Caco-2 (cell line): ENCODE results near the gene GAS6. TPM values are rescaled to one million over a fixed set of nuclear protein-coding genes. Genes with fewer than 3 reads are reported as not detected.
"Not testable (repeated sequence)": the region's sequence is repeated elsewhere in the genome, so short reads cannot be mapped to it uniquely, and the experiment has no call there.

ENCODE experiments used
- Bru-seq: library from RNA; stranded (reverse); fragments of 400-500 nt; gene quantifications from one replicate; lab custom pipeline; 2021; lab: Mats Ljungman, UMichigan
- BruChase-seq, 2 experiments: library from RNA; stranded (reverse); fragments of 400-500 nt; gene quantifications; one replicate each; lab custom pipeline; 2021; lab: Mats Ljungman, UMichigan
- BruUV-seq: library from RNA; stranded (reverse); fragments of 400-500 nt; replicated peaks from 2 replicates; lab custom pipeline; 2021; lab: Mats Ljungman, UMichigan
- CTCF ChIA-PET: fragments of 300-600 bp; sonication (Branson Sonifier 250); formaldehyde crosslinking; loops from one replicate; lab custom pipeline; 2022; ENCODE audit warnings: antibody characterized with exemption; lab: Charles Lee
- POLR2A ChIA-PET: fragments of 300-600 bp; sonication (Branson Sonifier 250); formaldehyde crosslinking; loops from one replicate; lab custom pipeline; 2022; ENCODE audit warnings: antibody characterized with exemption; lab: Charles Lee
- DNase-seq, 2 experiments: peaks; one replicate each; pipeline versions ENCODE4 v3.0.0 to v3.0.0-alpha.2; 2020 to 2022
- H3K27me3 ChIP-seq: replicated peaks from 2 replicates; pipeline ENCODE4 v1.6.0; 2011; ENCODE audit warnings: low read length; ENCODE audit not compliant: control insufficient read depth, insufficient read depth
- H3K36me3 ChIP-seq: 2 replicates; pipeline ENCODE4 v1.5.1; 2011; ENCODE audit warnings: low read length; ENCODE audit not compliant: control insufficient read depth, insufficient read depth
- H3K4me1 ChIP-seq: fragments of 250-450 bp; sonication (Bioruptor Pico); 2 replicates; pipeline ENCODE4 v1.5.1; 2020; ENCODE audit warnings: mild to moderate bottlenecking
- H3K4me3 ChIP-seq: 2 replicates; pipeline ENCODE4 v1.5.1; 2011; ENCODE audit warnings: low read depth, mild to moderate bottlenecking, control low read depth, low read length
- H3K9me3 ChIP-seq: fragments of 250-450 bp; sonication (Bioruptor Pico); 2 replicates; pipeline ENCODE4 v1.5.1; 2020; ENCODE audit warnings: mild to moderate bottlenecking, moderate library complexity
- H3K27ac Mint-ChIP-seq: one replicate; pipeline ENCODE4 v1.8.0; 2022; ENCODE audit warnings: mixed read lengths; ENCODE audit not compliant: unreplicated experiment
- H3K27me3 Mint-ChIP-seq: one replicate; pipeline ENCODE4 v1.8.0; 2022; ENCODE audit warnings: mixed read lengths; ENCODE audit not compliant: insufficient read depth, unreplicated experiment
- H3K36me3 Mint-ChIP-seq: one replicate; pipeline ENCODE4 v1.8.0; 2022; ENCODE audit warnings: mild to moderate bottlenecking, mixed read lengths; ENCODE audit not compliant: insufficient read depth, unreplicated experiment
- H3K4me1 Mint-ChIP-seq: one replicate; pipeline ENCODE4 v1.8.0; 2022; ENCODE audit warnings: low read depth, mixed read lengths; ENCODE audit not compliant: unreplicated experiment
- H3K4me3 Mint-ChIP-seq: one replicate; pipeline ENCODE4 v1.8.0; 2022; ENCODE audit warnings: mild to moderate bottlenecking, moderate library complexity, mixed read lengths; ENCODE audit not compliant: unreplicated experiment
- H3K9me3 Mint-ChIP-seq: one replicate; pipeline ENCODE4 v1.8.0; 2022; ENCODE audit warnings: mixed read lengths; ENCODE audit not compliant: unreplicated experiment
- CTCF ChIP-seq, 2 experiments: fragments of 200-600 bp in 1 of 2; IDR thresholded peaks; 1 replicate in 1 of 2; 2 replicates in 1 of 2; pipeline versions ENCODE4 v1.5.1 to v1.8.0; 2011 to 2022; ENCODE audit warnings: antibody characterized with exemption in 1 of 2, control low read depth in 1 of 2, inconsistent platforms in 1 of 2, low read depth in 1 of 2, low read length in 1 of 2, mild to moderate bottlenecking in 1 of 2, moderate library complexity in 1 of 2; ENCODE audit not compliant: insufficient read depth in 1 of 2, severe bottlenecking in 1 of 2, unreplicated experiment in 1 of 2
- intact Hi-C: fragments of 100-400 bp; cut with micrococcal nuclease; formaldehyde crosslinking; loops from one replicate; pipeline ENCODE4 v1.10.0; 2022; ENCODE audit not compliant: unreplicated experiment
- long read RNA-seq: library from polyadenylated mRNA; stranded (forward); transcript quantifications from one replicate; pipeline ENCODE4 v2.0.0, GENCODE V29; 2022
- total RNA-seq: library from RNA; stranded (reverse); gene quantifications from 2 replicates; pipeline ENCODE4 v1.2.3, GENCODE V29; 2022

The GAS6 gene
- total RNA-seq (29.9 and 34.8 TPM in 2 replicates), Bru-seq, nascent RNA (percentile 56 among the genes with signal in this experiment), BruChase-seq, experiment 1, labeled RNA remaining after a 2-hour chase (percentile 68 among the genes with signal in this experiment), BruChase-seq, experiment 2, labeled RNA remaining after a 6-hour chase (percentile 66 among the genes with signal in this experiment)
- long read RNA-seq, transcript GAS6-201 (15 exons, 2,490 nt): major isoform, 55 of 83 reads
- long read RNA-seq, partial matches to known transcripts: 4 of 83 reads
- long read RNA-seq, other reads (novel, unspliced or antisense): 18 of 83 reads

GRCh38 chr13:113863524-113864272 lies at the start of gene GAS6:
Gene GAS6, minus strand, starts transcription at chr13:113864076. Its CDS starts 156 bp downstream, at chr13:113863920.
- Histone ChIP-seq H3K27me3 (no peaks in the 10 kb centered on the region), H3K4me3 (peak within 1 kb of the TSS; percentile 71), H3K36me3 (no peaks in the 10 kb centered on the region), H3K4me1 (peaks cover 44% of the 10 kb centered on the region), H3K9me3 (no peaks in the 10 kb centered on the region)
- TF ChIP-seq CTCF (IDR thresholded peaks at IDR 0.05; ENCODE audit: insufficient read depth in 1 of 2, low read depth in 1 of 2, low read length in 1 of 2, severe bottlenecking in 1 of 2, unreplicated experiment in 1 of 2): peak in 1 of 2 experiments; percentile 50
- Mint-ChIP-seq H3K27ac (peak within 1 kb of the TSS; percentile 67), H3K36me3 (peaks cover 12% of the 10 kb centered on the region), H3K9me3 (peaks cover 10% of the 10 kb centered on the region), H3K27me3 (no peaks in the 10 kb centered on the region), H3K4me1 (peaks cover 27% of the 10 kb centered on the region), H3K4me3 (peak within 1 kb of the TSS; percentile 77)
- ChIA-PET POLR2A (interaction anchor here (0.5 kb wide), 1 partner anchor 394 kb away, joined by 5 read pairs; no protein-coding TSS in a partner anchor), CTCF (no interaction called here)
- intact Hi-C loops: loop anchor here (5.0 kb wide), 1 partner anchor 364 kb away; no protein-coding TSS in a partner anchor
- peak; percentile 64 to 77 for DNase-seq
- BruUV-seq: no TSS peak

DNA sequence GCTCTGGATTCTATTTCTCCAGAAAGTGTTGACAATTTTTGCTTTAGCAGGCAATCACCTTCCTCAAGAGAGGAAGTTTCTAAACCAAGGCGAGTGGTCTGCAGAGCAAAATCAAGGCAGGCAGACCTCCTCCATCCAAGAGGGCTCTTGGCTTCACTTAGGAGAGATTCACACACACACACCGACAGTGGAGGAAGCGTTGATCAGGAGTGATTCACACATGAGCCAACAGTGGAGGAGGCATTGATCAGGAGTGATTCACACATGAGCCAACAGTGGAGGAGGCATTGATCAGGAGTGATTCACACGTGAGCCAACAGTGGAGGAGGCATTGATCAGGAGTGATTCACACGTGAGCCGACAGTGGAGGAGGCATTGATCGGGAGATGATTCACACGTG lies 49.5 kb upstream of the GAS6 start:
- H3K36me3 ChIP-seq, H3K9me3 ChIP-seq, H3K36me3 Mint-ChIP-seq, H3K9me3 Mint-ChIP-seq, POLR2A ChIA-PET, H3K4me1 ChIP-seq, H3K4me3 Mint-ChIP-seq, H3K27ac Mint-ChIP-seq, intact Hi-C loops, H3K4me3 ChIP-seq, H3K27me3 ChIP-seq, H3K4me1 Mint-ChIP-seq, CTCF ChIA-PET, DNase-seq, BruUV-seq: not testable (repeated sequence)
- H3K27me3 Mint-ChIP-seq: peaks cover 32% of the 10 kb centered on the region

DNA sequence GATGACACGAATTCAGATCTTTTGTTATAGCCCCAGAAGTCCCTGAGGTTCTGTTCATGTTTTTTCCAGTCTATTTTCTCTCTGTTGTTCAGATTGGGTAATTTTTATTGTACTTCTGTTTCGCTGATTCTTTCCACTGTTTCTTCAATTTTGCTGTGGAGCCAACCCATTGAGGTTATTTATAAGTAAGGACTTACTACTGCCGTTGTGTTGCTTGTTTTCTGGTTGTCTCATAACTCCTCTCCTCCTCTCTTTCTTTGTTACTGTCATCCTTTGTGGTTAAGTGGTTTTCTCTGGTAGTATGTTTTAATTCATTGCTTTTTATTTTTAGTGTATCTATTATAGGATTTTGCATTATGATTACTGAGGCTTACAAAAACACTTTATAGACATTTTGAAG lies 48.7 kb upstream of the GAS6 start:
- BruUV-seq: no TSS peak
- no peak overlapping the region for H3K27ac Mint-ChIP-seq
- H3K4me3 ChIP-seq: no peak overlapping the region

More for the DNA sequence above, 48.7 kb upstream of the GAS6 start:
- Mint-ChIP-seq H3K4me1 (no peaks in the 10 kb centered on the region), H3K36me3 (peaks cover 6% of the 10 kb centered on the region), H3K9me3 (no peaks in the 10 kb centered on the region), H3K4me3 (no peak overlapping the region), H3K27me3 (peaks cover 32% of the 10 kb centered on the region)
- 0 out of 2 replicates have a peak, but pooled peaks cover 3% of the 10 kb centered on the region for H3K9me3 ChIP-seq
- H3K36me3 ChIP-seq: no peaks in the 10 kb centered on the region
- DNase-seq: no peak
- no peaks in the 10 kb centered on the region for H3K27me3 ChIP-seq
- no peaks in the 10 kb centered on the region for H3K4me1 ChIP-seq
- TF ChIP-seq CTCF (IDR thresholded peaks at IDR 0.05; ENCODE audit: insufficient read depth in 1 of 2, low read depth in 1 of 2, low read length in 1 of 2, severe bottlenecking in 1 of 2, unreplicated experiment in 1 of 2): no peak
- POLR2A ChIA-PET: no interaction called here
- intact Hi-C loops: no loop called here
- CTCF ChIA-PET: no interaction called here
